Hematopoietic multipotent progenitor cell (in vitro differentiated cells): ENCODE data around the gene CLINT1. TPM values are rescaled to one million over a fixed set of nuclear protein-coding genes. Genes with fewer than 3 reads are reported as not detected.
"Not testable (repeated sequence)": the region's sequence is repeated elsewhere in the genome, so short reads cannot be mapped to it uniquely, and the experiment has no call there.

Source experiments
- DNase-seq, 3 donors: peaks; one replicate each; pipeline ENCODE4 v3.0.0-alpha.2; 2011 to 2015; ENCODE audit warnings: low read depth in 2 of 3, low spot score in 2 of 3
- total RNA-seq: library from RNA; depleted of rRNA; stranded (reverse); fragments of >200 nt; gene quantifications from one replicate; pipeline ENCODE4 v1.2.3, GENCODE V29; 2012

CLINT1 gene
- total RNA-seq, 1 donor, result 181 TPM

DNA sequence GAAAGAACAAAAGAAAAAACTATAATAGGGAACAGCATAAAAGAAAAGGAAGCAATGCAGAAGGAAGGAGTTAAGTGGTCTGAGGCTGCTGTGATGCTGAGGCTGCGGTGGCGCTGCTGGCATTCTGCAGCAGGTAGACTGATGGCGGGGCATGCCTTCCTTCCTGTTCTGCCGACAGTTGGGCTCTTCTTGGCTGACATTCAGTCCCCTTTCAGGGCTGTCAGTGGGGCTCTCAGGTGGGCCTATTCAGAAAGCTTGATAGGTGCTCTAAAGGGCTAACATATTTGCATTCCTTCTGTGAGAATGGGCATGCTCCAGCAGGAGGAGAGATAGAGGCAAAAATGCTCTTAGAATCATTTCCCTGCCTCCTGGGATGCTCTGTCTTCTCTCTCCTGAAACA lies 5.1 kb upstream of the CLINT1 start:
- peak in 1 of 3 donors; percentile 65 for DNase-seq

DNA sequence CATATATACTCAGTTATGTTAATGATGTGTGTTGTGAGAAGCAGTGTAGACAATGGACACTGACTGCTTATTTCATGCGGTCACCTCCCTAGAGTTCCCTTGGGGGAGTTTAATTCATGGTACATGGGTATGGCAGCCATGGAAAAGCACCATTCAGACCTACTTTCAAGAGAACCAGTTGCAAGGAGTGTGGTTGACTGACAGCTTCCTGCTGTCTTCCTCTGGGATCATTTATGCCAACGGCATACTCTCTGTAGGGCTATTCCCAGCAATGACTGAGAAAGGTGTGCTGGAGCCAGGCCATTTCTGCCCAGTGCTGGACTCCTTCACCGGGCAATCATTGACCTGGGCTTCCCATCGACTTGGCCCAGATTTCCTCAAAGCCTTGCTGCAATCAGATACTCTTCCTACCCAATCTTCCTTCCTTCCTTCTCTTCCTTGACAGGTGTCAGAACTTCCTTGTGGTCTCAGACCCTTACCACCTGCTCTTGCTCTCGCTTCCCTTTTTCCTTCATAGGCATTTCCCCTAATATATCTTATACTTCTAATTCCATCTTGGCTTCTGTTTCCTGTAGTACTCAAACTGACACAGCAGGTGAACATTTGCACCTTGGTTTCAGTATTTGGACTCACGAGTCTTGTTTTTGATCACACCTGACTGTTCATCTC lies 3.4 kb upstream of the CLINT1 start:
- DNase-seq, result no peak

DNA sequence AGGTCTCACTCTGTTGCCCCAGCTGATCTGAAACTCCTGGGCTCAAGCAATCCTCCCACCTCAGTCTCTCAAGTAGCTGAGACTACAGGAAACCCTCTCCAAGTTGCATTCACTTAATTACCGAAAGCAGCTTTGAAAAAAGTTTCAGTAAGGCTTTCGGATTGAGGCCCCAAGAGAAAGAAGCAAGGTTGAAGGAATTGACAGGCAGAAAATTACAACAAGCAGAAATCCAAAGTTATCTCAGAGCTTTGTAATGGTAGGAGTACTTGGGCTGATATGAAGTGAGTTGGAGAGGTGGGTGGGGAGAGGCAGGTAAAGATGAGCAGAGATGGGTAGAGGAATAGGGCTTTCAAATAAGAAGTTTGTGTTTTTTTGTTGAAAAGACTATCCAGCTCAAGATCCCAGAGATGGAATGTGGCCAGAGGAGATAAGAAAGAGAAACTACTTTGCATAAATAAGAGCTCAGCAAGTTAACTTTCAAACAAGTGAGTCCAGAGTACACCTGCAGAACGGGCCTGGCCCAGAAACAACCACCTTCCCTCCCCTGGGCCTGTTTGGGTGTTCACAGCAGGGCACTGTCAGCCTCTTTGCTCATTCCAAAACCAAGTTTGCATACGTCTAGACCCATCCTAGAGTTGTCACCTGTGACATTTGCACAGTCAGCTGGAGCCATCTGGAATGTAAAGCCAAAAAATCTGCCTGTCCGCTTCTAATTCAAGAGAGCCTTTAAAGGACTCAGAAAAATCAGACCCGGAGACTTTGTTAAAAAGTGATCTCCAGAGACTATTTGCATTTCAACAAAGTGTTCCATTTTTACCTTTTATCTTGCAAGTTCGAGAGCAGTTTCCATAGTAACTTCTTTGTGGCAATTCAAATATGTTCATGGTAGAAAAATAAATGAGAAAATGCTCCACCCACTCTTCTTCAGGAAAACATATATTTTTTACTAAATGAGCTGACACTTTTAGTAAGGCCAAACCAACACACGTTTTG lies 2.2 kb upstream of the CLINT1 start:
- DNase-seq, result no peak

DNA sequence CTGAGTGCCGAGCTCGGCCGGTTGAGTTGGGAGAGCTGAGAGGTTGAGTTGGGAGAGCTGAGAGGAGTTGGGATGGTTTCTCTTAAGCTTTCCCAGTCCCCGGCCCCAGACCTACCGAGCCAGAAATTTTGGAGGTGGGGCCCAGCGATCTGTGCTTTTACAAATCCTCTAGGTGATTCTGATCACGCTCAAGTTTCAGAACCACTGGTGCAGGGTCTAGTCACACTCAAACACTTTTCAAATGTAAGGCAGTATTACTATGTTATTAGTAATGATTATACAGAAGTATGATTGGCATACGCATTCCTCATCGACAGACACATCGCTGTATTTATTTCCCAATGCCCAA lies 256 bp upstream of the CLINT1 start:
- no peak for DNase-seq

DNA sequence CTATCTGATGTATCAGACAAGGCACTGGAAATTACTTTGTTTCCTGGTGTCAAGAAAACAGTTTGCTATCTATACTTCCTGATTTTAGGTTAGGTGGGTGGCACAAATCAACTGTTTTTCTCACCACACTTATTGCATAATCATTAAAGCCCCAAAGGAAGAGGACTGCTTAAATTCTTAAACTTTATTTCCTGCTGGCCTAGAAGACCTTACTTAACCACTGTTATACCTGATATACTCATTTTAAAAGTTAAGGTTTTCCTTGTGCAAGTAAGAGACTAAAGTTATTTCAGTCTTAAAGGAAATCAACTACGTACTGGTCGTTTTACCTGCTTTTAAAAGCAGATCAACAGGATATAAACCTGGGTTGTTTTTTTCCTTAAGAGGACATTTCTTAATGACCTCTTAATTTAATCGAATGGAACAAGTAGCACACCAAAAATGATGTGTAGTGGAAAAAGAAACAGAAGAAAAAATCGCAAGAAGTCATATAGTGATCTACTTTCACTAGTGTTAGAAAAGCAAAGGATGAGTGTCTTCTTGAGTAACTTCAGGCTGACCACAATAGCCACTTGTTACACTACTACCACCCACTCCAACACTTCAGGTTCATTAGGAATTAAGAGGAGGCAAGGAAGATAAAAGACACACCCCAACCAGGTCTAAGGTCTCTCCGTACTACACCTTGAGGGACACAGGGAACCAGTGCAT lies 974 bp downstream of the CLINT1 start:
- peak in 2 of 3 donors; percentile 60 to 80 for DNase-seq

DNA sequence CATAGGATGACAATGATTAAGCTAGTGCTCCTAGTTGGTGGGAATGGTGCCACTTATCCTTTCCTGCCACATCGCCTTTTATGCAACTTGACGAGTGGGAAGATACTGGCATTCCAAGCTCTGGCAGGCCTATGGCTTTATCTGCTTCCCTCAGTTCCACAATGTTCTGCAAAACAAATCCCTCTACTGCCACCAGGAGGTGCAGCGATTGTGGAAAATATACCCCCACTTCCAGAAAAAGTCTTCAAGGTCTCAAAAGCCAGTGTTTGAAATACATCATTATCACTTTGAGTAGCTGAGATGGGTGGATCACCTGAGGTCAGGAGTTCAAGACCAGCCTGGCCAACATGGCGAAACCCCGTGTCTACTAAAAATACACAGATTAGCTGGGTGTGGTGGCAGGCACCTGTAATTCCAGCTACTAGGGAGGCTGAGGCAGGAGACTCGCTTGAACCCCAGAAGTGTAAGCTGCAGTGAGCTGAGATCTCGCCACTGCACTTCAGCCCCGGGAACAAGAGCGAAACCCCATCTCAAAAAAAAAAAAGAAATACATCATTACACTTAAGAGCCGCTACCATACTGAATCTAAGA lies 3.4 kb downstream of the CLINT1 start:
- DNase-seq, result peak in 2 of 3 donors; percentile 57 to 72

DNA sequence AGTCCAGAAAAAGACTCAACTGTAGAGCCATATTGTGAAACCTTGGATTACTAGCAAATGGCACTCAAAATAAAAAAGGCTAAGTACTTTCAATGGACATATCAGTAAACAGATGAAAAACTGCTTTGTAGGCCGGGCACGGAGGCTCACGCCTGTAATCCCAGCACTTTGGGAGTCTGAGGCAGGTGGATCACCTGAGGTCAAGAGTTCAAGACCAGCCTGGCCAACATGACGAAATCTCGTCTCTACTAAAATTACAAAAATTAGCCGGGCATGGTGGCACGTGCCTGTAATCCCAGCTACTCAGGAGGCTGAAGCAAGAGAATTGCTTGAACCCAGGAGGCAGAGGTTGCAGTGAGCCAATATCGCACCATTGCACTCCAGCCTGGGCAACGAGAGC lies 5.6 kb downstream of the CLINT1 start:
- not testable (repeated sequence) for DNase-seq

DNA sequence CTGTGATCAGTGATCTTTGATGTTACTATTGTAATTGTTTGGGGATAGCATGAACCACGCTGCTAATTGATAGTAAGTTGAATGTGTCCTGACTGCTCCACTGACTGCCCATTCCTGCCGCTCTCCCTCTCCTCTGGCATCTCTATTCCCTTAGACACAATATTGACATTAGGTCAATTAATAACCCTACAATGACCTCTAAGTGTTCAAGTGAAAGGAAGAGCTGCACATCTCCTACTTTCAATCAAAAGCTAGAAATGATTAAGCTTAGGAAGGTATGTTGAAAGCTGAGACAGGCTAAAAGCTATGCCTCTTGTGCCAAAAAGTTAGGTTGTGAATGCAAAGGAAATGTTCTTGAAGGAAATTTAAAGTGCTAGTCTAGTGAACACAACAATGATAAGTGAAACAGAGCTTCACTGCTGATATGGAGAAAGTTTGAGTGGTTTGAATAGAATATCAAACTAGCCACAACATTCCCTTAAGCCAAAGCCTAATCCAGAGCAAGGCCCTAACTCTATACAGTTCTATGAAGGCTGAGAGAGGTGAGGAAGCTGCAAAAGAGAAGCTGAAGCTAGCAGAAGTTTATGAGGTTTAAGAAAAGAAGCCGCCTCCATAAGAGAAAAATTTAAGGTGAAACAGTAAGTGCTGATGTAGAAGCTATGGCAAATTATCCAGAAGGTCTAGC lies 12.9 kb downstream of the CLINT1 start:
- DNase-seq, result no peak

DNA sequence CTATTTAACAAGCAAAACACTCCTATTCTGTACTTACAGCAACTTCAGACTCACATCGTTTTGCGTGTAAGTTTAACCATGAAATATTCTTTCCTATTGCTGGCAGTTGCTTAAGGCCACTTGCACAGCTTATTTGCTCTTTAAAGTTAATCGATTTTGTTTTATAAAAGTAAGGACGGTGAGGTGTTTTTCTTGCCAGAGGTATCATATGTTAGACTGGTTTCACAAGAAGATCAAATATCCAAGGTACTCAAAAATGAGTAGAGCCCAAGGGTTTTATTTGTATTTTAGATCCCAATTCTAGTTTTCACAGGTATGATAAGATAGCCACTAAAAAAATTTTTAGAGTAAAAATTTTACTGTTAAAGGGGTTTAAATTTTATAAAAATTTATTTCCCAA lies 16.2 kb downstream of the CLINT1 start:
- no peak for DNase-seq

DNA sequence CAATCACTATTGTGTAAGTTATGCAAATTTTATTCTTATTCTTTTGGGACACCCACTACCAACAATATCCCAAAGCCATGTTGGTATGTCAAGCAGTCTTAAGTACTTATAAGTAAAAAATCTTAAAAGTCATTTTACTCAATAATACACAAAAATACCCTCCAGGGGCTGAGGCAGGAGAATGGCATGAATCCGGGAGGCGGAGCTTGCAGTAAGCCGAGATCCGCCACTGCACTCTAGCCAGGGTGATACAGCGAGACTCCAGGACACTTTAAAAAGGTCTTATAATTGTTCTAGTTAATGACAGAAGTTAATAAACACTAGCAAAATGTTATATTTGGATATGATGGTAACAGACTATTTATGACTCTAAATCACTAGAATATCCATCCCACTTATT lies 16.8 kb downstream of the CLINT1 start:
- no peak for DNase-seq

DNA sequence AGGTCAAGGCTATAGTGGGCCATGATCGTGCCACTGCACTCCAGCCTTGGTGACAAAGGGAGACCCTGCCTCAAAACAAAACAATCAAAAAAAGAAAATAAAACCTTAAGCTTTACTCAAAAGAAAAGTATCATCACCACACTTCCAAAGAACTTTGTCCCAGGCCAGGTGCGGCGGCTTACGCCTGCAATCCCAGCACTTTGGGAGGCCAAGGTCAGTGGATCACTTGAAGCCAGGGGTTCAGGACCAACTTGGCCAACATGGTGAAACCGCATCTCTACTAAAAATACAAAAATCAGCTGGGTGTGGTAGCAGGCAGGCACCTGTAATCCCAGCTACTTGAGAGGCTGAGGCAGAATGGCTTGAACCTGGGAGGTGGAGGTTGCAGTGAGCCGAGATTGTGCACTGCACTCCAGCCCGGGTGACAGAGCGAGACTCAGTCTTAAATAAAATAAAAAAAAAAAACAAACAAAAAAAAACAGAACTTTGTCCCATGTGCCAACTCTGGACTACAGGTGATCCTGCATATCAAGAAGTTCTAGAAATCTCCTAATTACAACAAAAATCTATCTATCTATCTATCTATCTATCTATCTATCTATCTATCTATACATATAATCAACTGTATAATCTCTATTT lies 19.7 kb downstream of the CLINT1 start:
- no peak for DNase-seq

DNA sequence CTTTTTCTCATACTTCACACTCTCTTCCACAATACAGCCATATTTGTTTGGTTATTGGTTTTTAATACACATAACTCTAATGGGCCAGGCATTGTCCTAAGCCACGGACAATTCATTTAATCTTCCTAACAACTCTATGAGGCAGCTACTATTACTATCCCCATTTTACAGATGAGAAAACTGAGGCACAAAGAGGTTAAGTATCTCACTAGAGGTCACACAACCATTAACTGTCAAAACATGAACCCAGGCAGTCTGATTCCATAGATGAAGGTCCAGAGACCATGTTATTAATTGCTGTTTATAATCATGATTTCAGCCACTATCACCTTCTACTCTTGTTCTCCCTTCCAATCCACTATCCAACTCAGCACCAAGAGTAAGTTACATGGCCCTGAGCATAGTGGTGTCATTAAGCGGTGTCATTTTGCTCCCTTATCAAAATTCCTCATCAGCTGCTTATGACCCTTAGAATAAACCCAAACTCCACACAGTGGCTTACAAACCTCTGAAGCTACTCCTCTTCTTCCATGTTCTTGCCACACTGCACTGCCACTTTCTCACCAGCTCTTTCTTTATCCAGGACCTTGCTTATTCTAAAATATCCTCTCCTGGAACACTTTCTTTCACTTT lies 22.7 kb downstream of the CLINT1 start:
- DNase-seq, result no peak

DNA sequence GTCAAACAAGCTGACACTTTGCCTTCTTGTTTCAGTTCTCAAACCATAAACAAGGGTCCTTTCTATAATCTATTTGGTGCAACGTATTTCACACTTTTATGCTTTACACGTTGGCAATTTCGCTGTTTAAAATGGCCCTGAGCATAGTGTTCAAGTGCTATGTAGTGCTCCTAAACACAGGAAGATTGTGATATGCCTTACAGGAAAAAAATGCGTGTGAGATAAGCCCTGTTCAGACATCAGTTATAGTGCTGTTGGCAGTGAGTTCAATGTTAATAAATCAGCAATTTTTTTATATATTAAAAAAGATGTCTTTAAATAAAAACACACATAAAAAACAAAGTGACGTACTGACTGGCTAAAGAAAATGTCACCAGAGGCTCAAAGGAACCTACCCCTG lies 23.9 kb downstream of the CLINT1 start:
- DNase-seq, result no peak

DNA sequence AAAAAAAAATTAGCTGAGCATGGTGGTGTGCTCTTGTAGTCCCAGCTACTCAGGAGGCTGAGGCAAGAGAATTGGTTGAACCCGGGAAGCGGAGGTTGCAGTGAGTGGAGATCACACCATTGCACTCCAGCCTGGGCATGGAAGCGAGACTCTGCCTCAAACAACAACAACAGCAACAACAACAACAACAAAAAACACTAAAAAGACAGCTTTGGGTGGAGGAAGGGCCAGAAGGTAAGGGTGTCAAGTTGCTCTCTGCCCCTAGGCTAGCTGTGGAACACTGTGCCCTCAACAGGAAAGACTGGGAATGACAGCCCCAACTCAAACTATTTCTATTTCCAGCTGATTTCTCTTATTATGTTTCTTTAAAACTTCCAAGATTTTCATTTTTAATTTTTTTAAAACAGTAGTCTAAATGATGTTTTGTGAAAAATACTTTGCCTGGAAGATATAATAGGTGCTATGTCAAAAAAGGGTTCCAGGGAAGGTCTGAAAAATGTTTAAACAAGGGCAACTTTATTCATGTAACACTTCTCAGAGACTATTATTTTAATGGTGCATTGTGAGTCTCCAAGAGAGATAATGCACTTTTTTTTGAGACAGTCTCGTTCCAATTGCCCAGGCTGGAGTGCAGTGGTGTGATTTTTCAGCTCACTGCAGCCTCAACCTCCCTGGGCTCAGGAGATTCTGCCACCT lies 29.9 kb downstream of the CLINT1 start:
- DNase-seq, result peak in 1 of 3 donors; percentile 31

DNA sequence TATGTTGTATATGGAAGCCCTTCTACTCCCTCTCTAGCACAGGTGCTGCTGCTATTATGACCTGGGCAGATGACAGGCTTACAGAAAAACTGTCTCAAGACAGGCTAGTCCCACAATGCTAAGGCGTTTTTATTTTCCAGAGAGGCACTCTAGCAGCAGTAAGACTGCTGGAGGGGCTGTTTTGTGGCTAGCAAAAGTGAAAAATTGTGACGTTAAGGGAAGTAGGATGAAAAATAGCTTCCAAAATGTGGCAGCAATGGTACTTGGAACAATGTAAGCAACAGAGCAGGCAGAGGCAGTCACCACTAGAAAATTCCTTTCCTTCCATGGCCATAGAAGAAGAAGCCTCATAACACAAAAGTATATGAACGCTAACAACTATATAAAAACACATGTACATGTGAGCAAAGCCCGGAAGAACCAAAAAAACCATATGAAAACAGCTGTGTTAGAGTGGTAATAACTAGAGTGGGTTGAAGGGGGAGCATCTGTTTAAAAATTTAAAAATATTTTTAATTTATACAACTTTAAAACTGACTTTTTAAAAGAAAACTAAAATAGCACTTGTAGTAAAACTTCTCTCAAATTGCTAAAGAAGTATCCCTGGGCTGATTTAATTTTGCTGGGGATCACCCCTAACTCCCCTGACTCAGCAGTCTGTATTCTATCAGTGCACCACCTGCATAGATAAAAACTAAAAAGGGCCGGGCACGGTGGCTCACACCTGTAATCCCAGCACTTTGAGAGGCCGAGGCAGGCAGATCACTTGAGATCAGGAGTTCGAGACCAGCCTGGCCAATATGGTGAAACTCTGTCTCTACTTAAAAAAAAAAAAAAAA lies 30.6 kb downstream of the CLINT1 start:
- peak in 2 of 3 donors; percentile 33 to 49 for DNase-seq

DNA sequence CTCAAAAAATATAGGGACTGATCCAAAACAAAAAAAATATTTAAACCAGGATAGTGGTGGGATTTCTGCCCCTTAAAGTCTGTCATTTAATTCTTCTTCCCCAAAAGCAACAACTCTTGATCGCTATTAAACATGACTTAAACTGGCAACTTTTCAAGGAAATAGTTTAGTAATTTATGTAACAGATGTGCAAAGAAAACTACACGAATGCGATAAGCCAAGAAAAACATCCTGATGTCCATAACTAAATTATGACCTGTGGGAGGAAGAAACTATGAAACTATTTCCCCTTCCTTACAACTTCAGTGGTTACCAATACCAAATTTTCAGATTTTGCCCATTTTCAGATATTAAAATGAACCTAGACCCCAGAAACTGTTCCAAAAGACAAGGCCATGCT lies 31.5 kb downstream of the CLINT1 start:
- DNase-seq, result no peak

DNA sequence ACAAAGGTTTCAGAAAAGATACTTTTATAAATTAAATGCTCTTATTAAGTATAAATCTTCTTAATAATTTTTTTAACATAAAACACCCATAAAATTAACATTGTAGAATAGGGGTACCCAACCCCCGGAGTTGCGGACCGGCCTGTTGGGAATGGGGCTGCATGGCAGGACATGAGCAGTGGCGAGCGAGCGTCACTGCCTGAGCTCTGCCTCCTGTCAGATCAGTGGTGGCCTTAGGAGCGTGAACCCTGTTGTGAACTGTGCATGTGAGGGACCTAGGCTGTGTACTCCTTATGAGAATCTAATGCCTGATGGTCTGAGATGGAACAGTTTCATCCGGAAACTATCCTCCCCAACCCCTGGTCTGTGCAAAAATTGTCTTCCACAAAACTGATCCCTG lies 35.3 kb downstream of the CLINT1 start:
- no peak for DNase-seq
